Endometrial microvascular endothelial cells (primary cell): ENCODE data around the gene WDR1. TPM values are rescaled to one million over a fixed set of nuclear protein-coding genes. Genes with fewer than 3 reads are reported as not detected.

Experiments
- in situ Hi-C: cut with HindIII; loops from 2 replicates; pipeline ENCODE4 v1.10.0; 2017; ENCODE audit warnings: low sequenced_read_pairs, low pct_unique_long_range_greater_than_20kb; ENCODE audit errors: inconsistent ontology term
- total RNA-seq: library from RNA; depleted of rRNA; stranded (reverse); fragments of >200 nt; gene quantifications from one replicate; pipeline ENCODE4 v1.2.3, GENCODE V29; 2015; ENCODE audit errors: inconsistent ontology term

The WDR1 gene
- total RNA-seq, 1 donor from 2014 or later: 477 TPM

DNA sequence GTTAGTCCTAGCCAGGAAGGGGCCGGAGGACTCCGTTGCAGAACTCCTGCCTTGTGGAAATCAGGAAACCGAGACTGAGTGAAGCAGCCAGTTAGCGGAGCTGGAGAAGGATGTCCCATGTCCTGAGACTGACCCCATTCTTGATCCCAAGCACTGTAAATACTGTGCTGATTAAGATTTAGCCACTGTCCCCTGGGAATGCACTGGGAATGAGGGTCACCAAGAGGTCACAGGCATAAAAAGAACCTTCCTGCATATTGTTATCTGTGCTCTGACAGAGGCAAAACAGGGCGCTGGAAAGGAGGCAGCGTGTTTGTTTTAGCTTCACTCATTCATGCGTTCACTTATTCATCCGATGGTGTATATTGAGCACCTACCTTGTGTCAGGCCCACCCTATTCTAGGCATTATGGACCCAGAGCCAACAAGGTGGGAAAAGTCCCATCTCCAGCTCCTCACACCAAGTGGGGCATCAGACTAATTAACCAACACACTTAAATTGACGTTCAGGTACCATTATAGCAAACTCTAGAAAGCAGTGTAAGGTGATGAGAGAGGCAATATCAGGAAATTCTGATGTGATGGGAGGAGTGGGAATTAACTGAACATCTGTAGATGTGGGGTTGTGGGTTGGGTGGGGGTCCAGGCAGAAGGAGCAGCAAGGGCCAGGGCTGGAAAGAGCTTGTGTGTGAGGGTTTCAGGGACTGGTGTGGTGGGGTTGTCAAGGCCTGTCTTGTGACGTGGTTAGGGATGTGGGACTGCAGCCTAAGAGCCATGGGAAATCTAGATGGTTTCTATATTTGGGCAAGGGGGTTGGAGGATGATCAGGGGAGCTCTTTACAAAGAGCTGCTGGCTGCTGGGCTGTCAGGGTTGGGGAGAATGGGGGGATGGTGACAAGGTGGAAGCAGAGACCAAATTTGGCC, 84.7 kb downstream of the WDR1 start:
- in situ Hi-C loops: no loop called here

DNA sequence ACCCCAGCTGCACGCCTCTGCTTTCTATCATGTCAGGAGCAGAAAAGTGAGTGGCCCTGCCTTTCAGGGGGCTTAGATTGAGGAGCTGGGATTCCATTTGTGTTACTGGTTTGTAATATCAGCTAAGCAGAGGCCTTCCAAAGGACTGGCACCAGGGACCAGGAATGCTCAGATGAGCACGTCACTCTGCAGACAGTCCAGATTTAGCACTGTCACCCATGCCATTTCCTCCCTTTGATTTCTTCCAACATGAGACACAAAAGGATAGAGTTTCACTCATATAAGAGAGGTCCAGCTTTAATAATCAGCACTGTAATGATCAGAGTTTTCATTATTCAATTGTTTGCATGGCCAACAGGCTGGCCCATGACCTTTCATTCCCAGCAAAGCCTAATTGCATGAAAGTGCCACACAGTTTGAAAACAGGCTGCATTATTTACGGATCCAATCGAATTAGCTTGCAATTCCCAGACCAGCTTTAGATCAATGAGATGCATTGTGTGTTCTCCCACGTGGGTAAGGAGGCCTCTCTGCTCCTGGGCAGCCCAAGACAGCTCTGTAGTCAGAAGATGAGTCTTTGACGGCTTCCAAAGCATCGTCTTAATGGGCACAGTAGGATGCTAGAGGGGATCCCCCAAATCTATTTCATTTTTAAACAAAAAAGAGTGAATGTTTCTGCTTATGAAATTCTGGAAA, 85.5 kb downstream of the WDR1 start:
- in situ Hi-C loops: no loop called here

DNA sequence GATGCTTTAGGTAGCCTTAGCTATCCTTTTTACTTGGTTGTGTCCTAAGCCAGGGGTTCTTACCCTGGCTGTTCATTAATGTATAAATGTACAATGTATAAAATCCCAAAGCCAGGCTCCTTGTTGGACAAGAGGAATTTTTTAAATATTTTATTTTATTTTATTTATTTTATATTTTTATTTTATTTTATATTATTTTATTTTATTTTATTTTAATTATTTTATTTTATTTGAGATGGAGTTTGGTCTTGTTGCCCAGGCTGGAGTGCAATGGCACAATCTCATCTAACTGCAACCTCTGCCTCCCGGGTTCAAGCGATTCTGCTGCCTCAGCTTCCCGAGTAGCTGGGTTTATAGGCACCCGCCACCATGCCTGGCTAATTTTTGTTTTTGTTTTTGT, 87.2 kb downstream of the WDR1 start:
- in situ Hi-C loops: no loop called here

GRCh38 chr4:10028910-10029309, 87.7 kb downstream of the WDR1 start:
- in situ Hi-C loops: no loop called here

DNA sequence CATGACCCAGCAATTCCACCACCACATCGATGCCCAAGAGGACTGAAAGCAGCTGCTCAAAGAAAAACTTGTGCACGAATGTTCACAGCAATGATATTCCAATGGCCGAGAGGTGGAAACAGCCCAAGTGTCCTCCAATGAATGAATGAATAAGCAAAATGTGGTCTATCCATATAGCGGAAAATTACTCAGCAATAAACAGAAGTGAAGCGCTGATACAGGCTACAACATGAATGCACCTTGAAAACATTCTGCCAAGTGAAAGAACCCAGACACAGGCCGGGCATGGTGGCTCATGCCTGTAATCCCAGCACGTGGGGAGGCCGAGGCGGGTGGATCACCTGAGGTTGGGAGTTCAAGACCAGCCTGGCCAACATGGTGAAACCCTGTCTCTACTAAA, 90.1 kb downstream of the WDR1 start:
- in situ Hi-C loops: no loop called here

DNA sequence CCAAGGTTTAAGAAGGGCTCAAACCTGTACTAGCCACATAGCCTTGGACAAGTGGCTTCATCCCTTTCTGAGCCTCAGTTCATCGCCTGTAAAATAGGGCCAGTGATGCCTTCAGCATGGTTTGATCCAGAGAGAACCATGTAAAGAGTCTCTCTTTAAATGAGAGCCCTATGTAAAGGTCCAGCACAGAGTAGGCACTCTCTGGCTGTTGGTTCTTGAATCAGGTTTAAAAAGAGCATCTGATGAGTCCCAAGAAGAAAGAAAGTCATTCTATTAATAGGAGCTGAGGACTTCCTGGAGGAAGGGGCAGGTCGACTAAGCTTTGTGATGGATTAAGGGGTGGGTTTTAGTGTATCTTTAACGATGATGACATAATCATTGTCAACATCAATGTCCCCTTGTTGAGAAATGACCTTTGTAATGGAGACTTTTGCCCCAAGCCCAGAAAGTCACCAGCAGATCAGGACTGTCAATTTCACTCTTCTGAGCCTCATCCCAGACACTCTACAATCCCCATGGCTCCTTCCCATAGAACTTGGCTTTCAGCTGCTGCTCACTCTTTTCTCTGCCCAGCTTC, 91.3 kb downstream of the WDR1 start:
- in situ Hi-C loops: no loop called here

Other genes with a start within 250 kb of the WDR1 start
- gene SLC2A9, start 95.3 kb downstream of the WDR1 start, total RNA-seq: 0.65 TPM